ENCODE results near the gene VGLL2.

Gene VGLL2

GRCh38 chr6:117275205-117275604 lies 9.8 kb downstream of the VGLL2 start:
- no peak for TF ChIP-seq CTCF (IDR thresholded peaks at IDR 0.05; ENCODE audit: extremely low read depth, insufficient read depth, missing control alignments)
- in situ Hi-C loops (cut with MboI; ENCODE audit: low pct_unique_long_range_greater_than_20kb, low sequenced_read_pairs, unreplicated experiment), result no loop called here
- DNase-seq (ENCODE audit: low spot score), result no peak

GRCh38 chr6:117275711-117276110 lies 10.4 kb downstream of the VGLL2 start:
- in situ Hi-C loops (cut with MboI; ENCODE audit: low pct_unique_long_range_greater_than_20kb, low sequenced_read_pairs, unreplicated experiment), result no loop called here

DNA sequence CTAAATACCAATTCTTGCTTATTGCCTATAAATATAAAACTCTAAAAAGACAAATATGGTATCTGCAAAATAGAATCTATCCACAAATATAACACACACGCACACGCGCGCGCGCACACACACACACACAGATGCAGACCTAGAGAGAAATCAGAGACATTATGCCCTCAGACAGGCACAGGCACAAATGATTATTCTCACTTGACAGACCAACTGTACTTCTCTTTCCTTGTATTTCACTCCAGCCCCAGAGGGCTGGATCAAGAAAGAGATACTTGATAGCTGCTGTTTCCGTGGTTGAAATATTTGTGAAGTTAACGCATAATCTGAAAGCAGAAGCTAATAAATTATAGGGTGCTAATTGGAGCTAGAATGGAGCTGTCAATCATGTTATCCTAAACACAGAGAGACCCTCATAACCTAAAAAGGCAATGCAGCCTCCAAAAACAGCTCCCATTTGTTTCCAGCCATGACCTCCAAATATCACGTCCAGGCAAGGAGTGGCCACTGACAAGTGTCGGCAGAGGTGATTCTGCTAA lies 11.5 kb downstream of the VGLL2 start:
- TF ChIP-seq CTCF (IDR thresholded peaks at IDR 0.05; ENCODE audit: extremely low read depth, insufficient read depth, missing control alignments), result no peak
- in situ Hi-C loops (cut with MboI; ENCODE audit: low pct_unique_long_range_greater_than_20kb, low sequenced_read_pairs, unreplicated experiment), result no loop called here
- DNase-seq (ENCODE audit: low spot score), result no peak

More at GRCh38 chr6:117275711-117276110, 10.4 kb downstream of the VGLL2 start:
- no peak for TF ChIP-seq CTCF (IDR thresholded peaks at IDR 0.05; ENCODE audit: extremely low read depth, insufficient read depth, missing control alignments)
- no peak for DNase-seq (ENCODE audit: low spot score)

DNA sequence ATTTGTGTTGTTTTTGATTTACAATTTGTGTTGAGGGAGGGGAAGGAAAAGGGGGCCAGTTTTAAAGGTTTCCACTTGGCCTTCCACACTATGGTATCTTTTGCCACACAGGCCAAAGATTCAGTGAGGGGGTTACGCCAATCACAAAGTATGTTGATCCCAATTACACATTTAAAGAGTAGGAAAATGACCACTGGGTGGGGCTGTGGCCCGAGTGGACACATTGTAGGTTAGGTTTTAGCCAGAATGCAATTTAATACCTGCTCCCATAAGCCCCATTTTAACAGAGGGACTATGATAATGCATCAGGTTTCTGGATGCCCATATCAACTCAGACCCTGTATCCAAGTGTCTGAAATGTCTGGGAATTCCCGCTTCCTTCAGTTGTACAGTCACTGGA lies 15.6 kb downstream of the VGLL2 start:
- DNase-seq (ENCODE audit: low spot score), result no peak
- no peak for TF ChIP-seq CTCF (IDR thresholded peaks at IDR 0.05; ENCODE audit: extremely low read depth, insufficient read depth, missing control alignments)
- in situ Hi-C loops (cut with MboI; ENCODE audit: low pct_unique_long_range_greater_than_20kb, low sequenced_read_pairs, unreplicated experiment), result no loop called here

DNA sequence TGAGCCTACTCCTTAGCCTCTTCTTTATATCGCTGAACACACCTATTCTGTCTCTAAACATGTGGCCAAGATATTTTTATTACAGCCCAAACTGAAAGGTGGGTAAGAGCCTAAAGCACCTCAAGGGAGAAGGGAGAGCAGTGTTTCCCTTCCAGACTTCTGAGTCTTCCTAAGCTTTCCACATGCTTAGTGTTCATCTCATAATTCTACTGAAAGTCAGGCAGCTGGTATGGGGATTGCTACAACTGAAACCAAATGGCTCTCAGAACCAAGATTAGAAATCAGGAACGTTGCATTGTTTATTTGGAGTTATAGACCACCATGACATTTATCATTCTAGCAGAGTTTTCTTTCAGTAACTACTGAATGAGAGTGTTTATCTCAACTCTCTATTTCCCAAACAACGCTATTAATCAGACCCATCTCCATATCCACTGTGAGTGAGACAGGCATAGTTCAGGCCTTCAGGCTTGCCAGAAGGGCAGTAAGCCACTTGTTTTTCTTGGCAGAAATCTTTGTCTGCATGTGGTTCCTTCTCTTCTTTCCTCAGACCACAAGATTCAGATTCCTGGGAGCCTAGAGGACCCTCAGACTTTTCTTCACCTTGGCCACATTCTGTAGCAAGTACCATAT lies 22.8 kb downstream of the VGLL2 start:
- in situ Hi-C loops (cut with MboI; ENCODE audit: low pct_unique_long_range_greater_than_20kb, low sequenced_read_pairs, unreplicated experiment), result no loop called here
- DNase-seq (ENCODE audit: low spot score), result no peak
- TF ChIP-seq CTCF (IDR thresholded peaks at IDR 0.05; ENCODE audit: extremely low read depth, insufficient read depth, missing control alignments), result no peak

DNA sequence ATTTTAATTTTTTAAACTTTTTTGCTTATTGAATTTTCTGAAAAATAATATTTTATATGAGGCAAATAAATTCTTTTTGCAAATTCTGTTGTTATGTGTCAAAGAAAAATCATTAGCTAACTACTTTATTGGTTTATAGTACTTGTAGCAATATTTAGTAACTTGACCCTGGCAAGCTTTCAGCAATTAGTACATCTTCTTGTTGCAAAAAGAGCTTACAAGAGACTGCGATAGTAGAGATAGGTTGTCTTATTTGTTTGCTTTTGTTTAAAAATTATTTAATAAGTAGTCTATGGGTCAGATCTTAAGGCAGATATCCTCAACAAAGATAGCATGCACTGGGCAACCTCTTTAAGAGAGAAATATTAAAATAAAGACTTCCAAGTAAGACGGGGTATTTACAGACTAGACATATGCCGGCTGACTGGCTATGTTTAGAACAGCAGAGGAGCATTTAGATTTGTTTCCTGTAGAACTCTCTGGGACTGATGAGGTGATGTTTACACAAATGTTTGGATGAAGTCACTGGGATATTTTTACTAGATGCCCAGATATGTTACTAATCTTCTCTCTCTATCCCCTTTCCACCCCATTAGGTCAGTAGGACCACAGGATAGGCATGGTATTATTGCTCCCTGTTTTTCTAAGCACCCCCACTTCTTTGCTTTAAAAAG lies 25.0 kb downstream of the VGLL2 start:
- in situ Hi-C loops (cut with MboI; ENCODE audit: low pct_unique_long_range_greater_than_20kb, low sequenced_read_pairs, unreplicated experiment), result no loop called here
- no peak for TF ChIP-seq CTCF (IDR thresholded peaks at IDR 0.05; ENCODE audit: extremely low read depth, insufficient read depth, missing control alignments)
- no peak for DNase-seq (ENCODE audit: low spot score)
